Brain pericyte (primary cell): ENCODE data around the gene GRIA4.
A peak's percentile ranks its signal among the peaks of the same experiment; 100 is the strongest.

Experiments used
- DNase-seq: peaks from one replicate; pipeline ENCODE4 v3.0.0-alpha.2; 2012; ENCODE audit warnings: low read depth, low spot score

GRIA4 gene

DNA sequence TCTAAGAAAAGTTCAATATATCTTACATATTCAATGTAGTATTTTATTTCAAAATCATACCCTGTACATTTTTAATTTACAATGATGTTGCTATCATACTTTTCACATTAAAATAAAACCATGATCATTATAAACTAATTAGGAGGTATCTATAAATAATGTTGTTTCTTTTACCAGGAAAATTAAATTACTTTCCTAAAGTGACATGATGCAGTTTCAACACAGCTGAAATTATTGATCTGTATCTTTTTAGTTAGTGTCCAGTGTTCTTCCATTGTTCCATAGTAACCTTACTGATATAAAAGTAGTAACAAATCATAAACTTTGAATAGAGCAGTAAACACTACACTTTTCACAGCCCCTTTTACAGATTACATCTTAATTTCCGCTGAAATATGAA, 29.7 kb downstream of the GRIA4 start:
- DNase-seq, result no peak

DNA sequence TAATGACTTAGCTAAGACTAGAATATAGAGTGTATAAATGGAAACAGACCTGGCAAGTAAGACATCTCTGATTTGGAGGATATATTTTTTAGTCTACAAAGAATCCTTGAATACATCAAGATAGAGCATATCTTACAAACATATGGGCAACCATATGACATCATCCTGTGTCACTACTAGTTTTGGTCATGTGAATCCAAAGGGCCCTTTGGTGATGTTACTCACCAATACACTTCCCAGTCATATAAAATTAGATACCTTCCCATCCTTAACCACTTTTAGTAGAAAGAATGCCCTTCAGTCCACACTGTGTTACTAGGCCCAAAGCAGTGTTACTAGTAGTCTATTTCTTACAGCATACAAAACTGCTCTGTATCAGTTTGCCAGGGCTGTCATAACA, 31.6 kb downstream of the GRIA4 start:
- DNase-seq, result no peak

DNA sequence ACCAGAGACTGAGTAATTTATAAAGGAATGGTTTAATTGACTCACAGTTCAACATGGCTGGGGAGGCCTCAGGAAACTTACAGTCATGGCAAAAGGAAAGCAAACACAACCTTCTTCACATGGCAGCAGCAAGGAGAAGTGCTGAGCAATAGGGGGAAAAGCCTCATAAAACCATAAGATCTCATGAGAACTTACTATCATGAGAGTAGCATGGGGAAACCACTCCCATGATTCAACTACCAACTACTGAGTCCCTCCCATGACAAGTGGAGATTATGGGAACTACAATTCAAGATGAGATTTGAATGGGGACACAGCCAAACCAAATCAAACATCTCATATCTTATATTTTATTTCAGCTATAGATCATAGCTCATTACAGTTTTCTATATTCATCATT, 33.0 kb downstream of the GRIA4 start:
- no peak for DNase-seq

DNA sequence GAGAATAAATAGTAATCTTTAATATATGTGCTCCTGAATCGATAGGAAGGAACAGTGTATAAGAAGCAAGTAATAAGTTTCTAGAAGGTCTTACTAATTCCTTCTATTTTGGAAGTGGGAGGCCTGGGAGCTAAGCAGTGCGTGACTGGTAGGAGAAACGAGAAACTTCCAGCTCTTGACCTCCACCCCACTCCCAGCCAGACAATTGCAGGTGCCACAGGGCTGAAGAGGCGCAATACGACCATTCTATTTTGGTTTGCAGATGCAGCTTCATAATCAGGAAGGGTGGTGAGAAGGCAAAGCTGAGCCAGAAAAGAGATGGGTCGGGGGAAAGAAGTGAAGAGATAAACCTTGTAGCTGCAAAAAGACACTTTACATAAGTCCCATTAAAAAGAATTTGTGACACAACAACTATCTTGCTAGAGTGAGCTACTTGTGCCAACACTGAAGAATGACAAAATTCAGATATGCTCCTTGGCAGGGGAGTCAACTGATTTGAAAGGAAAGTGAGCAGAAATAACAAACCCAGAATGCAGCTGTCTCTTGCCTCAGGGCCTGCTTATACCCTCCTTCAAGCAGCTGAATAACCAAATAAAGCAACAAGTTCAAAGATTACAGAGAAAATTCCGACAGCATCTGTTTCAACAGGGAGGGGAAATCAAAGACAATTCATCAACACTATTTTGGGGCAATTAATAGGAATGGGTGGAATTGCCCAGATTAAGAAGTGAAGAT, 35.1 kb downstream of the GRIA4 start:
- DNase-seq, result no peak

DNA sequence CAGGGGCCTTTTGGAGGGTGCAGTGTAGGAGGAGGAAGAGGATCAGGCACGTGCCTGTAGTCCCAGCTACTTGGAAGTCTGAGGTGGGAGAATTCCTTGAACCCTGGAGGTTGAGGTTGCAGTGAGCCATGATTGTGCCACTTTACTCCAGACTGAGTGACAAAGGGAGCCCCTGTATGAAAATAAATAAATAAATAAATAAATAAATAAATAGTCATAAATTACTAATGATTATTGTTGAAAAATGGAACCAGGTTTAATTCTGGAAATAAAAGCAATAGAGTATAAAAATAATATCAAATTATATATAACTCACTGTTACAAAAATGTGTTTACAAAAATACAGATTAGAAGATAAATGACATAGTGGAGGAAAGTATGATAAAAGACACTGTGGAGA, 37.9 kb downstream of the GRIA4 start:
- no peak for DNase-seq

DNA sequence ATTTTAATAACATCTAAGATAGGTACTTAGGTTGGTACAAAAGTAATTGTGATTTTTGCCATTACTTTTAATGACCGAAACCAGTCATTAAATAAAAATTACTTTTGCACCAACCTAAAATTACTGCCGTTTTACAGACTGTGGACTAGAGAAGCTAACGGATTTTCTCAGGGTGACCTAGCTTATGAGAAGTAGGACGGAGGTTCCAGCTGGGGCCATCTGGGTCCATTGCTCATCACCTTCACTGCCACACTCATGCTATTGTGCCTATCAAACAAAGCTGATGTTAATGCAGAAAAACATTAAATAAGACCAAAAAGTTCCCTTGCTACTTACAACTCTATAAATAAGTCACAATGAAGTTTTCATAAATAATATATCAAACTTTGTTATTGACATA, 38.9 kb downstream of the GRIA4 start:
- DNase-seq, result no peak

DNA sequence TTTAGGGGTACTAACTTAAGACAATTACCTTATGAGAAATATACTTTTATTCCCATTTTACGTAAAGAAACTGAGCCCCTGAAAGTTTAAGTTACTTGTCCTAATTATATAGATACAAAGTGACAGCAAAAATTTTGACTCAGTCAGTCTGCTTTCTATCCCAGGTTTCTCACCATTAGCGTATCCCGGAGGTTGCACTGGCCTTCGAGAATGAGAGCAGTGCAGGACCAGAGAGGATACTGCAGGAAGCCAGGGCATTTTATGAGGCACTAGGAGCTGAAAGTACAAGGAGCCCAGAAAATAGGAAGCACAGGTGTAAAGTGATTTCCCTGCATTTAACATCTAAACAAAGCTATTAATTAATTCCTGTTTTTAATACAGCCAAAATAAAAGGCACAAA, 55.4 kb downstream of the GRIA4 start:
- DNase-seq, result no peak

DNA sequence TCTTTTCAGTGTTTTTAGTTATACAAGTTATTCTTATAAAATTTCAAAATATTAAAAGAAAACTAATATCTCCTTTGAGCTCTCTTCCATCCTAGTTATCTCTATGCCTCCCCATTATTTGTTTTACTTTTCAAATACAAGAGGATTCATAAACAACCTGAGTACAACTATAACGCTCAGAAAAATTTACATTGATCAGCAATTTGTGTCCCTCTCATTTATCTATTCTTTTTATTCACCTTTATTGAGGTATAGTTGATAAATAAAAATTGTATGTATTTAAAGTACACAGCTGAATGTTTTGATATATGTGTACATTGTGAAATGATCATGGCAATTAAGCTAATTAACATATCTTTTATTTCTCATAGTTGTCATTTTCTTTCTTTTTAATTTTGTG, 57.6 kb downstream of the GRIA4 start:
- no peak for DNase-seq

DNA sequence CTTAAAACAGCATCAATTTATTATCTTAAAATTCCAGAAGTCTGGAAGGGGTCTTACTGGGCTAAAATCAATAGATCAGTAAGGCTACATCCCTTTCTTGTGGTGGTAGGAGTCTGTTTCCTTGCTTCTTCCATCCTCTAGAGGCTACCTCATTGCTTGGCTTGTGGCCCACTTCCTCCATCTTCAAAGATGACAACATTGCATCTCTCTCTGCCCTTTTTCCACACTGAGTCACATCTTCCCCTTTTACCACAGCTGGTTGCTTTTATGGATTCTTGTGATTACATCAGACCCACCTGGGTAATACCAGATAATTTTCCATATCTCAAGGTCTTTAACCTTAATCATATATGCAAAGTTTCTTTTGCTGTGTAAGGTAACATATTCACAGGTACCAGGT, 60.9 kb downstream of the GRIA4 start:
- DNase-seq, result no peak

DNA sequence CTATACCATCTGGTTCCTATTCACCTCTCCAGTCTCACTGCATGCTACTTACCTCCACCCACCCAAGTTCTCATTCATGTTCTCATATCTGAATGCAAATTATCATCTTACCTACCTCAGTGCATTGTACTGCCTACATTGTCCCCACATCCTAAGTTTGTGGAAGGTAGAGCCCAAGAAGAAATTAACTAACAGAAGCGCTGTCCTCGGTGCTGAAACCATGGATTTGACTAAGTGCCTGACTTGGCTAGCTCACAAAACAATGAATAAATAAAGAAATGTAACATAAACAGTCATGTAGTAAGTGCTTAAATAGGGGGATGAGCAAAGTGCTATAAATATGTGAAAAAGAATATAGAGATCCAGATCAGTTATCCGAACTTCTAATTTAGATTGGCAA, 63.2 kb downstream of the GRIA4 start:
- peak; percentile 33 for DNase-seq

DNA sequence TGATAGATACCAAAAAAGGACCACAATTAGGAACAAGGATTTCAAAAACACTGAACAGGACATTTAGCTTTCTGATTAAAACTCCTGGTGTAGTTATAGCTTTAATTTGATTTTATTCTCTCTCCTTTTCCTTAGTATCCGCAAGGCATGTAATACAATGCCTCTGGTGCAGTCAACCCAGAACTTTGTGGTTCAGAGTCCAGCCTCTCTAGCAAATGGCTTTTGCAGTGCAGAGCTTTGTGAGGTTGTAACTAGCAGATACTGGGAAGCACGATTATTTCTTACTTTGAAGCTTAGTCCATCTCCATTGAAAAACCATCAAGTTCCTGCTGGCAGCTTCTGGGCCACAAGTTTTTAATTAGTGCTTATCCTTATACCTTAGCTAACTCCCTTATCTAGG, 79.8 kb downstream of the GRIA4 start:
- DNase-seq, result no peak

DNA sequence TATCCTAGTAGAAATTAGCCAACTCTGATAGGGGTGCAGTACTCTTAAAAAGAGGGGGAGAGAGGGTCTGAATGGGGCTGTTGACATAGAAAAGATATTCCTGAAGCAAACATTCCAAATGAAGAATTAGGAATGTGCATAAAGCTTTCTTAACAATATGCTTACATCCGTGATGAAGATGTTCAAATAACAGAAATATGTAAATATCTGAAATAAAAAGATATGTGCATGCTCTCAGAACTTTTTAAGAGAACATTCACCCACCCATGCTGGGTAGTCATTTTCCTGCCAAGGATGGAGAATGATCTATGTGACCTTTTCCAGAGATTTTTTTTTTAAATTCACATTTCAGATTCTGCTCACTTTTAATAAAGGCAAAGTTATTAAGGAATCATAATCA, 80.6 kb downstream of the GRIA4 start:
- no peak for DNase-seq

DNA sequence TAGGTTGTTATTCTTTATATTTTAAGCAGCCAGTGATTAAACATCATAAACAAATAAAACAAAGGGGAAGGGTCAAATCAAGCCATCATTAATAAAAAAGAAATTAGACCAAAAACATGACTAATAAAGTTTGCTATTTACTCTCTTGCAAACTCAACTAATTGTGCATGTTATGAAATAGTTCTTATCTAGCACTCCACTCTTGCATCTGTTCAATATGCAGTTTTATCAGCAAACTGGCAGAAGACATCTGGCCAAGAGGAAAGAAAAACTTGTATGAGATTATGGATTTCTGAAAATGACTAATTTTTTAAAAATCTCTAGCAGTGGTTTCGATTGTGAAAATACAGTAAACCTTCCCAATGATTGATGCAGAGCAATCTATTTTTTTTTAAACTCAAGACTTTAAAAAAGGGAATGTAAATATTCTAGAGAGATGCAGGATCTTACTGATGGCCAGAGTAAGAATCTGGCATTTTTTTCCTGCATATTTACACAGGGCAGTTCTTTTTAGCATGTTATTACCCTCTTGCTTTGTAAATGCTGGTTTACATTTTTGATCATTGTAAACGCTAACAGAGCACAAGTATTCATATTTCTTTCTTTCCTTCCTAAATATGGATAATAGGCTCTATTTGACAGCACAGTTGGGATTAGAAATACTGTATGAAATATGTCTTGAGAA, 83.3 kb downstream of the GRIA4 start:
- no peak for DNase-seq

DNA sequence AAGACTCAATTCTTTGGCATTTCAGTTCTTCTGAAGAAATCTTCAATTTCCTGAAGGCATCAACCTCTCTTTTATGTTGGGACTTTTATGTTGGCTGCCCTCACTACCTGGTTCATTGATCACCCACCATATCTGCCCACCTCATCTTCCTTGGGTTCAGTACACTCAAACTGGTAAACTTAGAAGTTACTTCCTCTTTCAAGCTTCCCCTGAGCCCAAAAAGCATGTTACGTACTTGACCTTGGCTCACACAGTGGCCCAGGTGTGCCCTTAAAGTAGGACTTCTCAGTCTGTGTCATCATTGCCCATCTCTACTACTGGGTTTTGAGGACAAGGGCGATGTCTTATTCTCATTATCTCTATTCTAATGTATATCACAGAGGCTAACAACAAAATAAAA, 86.1 kb downstream of the GRIA4 start:
- DNase-seq, result no peak

DNA sequence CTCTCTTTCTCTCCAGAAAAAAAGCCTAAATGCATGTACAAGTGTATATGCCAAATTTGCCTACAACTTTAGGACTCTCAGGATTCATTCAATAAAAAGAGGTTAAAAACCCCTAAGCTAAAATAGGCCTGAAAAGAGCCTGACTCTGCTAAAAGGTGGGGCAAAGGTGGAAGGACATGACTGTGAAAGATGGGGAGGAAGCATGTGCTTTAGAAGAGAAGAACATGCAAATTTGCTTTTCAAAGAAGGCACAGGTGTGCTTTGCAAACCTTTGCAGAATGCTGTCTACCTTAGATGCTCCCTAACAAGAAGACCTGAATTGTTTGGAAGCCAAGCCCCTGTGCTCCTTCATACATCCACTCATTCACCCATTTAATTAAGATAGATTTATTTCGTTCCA, 87.4 kb downstream of the GRIA4 start:
- no peak for DNase-seq

DNA sequence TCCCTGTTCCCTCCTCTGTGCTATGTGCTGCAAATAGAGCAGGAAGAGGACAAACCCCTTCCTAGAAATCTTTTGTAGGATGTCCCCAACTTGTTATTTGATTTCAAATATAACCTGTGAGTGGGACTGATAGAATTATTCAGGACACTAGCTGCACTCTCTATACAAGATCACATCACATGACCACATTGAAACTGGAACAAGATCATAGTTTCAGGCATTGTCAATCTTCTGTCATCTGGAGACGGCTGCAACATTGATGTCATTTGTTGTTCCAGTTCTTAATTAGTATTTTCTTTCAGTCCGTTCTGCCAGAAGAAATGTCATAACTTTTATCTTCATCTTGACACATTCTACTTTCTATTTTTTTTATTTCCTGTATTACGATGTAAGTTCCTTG, 89.3 kb downstream of the GRIA4 start:
- no peak for DNase-seq

DNA sequence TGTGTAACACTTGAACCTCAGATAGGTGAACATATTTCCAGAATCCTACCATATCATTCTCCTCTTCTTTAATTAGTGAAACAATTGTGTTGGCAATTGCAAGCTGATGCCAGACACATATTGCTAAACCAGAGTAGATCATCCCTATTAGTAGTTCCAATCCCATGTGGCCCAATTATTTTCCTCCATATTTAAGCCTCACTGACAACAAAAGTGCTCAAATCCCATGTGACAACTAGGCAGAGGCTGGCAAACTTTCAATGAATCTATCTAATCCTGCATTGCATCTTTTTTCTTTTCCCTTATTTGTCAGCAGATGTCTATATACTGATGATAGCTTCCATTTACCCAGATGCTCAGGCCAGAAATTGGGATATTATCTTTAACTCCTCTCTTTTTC, 90.4 kb downstream of the GRIA4 start:
- DNase-seq, result no peak

DNA sequence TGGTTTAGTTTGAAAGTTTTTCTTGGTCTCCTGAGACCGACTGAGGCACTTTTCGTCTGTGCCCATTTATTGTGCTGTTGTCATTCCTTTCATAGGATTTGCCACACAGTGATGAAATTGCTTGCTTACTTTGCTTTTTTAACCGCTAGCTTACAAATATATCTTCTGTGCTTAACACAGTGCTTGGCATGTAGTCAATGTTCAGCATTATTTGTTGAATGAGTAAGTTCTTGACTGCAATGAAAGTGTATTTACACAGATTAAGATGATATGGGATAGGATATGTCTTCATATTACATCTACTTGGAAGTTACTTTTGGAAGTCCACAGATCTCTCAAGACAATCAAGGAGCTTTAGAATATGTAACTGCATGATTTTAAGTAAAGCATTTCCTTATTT, 91.2 kb downstream of the GRIA4 start:
- no peak for DNase-seq

DNA sequence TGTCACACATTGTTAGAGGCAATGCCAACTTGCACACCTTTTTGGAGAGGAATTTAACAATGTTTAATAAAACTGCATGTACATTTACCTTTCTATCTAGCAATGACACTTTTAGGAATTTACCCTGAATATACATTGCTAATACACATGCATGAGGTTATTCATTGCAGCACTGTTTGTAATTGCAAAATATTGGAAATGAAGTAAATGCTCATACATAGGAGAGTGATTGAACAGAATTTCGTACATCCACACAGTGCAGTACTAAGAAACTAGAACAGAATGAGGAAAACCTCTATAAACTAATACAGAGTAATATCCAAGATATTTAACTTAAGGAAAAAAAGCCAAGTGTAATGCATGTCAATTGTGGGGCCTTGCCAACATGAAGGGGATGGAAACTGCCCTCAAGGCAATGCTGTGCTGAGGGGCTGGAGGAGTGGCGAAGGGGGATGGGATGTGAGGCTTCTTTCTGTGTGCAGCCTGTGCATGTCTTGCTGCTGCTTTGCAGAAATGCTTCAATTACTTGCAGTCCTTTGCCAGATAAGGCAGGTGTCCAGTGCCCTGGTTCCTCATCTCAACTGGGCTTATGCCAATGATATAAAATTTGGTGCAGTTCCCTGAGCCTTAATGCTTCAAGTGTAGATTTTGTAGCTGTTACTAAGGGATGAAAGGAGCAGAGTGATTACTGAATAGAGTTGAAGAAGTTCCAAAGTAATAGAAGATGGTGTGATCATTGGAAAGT, 96.1 kb downstream of the GRIA4 start:
- no peak for DNase-seq

DNA sequence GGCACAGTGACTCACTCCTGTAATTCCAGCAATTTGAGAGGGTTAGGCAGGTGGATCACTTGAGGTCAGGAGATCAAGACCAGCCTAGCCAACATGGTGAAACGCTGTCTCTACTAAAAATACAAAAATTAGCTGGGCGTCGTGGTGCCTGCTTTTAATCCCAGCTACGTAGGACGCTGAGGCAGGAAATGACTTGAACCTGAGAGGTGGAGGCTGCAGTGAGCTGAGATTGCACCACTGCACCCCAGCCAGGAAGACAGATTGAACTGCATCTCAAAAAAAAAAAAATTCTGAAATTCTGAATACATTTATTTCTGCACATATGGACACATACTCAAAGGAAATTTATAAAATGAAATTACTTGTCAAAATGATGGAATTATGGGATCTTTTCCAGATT, 103.2 kb downstream of the GRIA4 start:
- DNase-seq, result no peak

DNA sequence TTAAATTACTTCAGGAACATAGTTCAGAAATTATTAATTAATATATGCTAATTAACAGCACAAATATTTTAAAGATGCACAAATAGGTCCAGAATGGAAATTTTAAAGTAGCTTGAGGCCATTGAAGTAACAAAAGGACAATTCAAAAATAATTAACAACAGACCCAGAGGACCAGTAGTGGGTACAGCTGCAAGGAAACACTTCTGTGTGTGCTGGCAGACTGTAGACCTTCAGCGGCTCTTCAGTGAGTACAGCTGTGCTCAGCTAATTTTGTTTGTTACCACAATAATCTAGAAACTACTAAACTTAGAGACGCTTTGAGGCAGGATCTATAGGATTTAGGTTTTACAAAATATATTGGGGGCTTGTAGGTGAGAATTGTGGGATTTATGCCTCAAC, 103.8 kb downstream of the GRIA4 start:
- DNase-seq, result no peak

DNA sequence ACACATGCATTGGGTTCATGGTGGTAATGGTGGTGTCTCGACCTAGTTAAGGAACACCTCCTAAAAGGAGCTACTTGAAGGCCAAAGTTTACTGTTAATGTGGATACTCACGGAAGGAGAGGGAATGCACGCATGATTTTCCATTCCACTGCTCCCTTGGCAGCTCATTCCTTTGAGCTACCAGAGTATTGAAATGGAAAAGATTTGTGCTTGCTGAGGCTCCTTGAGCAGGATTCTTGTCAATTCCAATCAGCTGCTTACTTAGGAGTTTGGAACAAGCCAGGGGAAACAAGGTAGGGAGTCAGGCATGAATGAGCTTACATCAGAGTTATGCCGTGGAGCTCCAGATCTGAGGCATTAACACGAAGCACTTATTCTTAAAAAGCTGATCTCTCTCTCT, 108.8 kb downstream of the GRIA4 start:
- no peak for DNase-seq
